HUES64 (cell line): ENCODE data around the gene RBX1. TPM values are rescaled to one million over a fixed set of nuclear protein-coding genes. Genes with fewer than 3 reads are reported as not detected.
"Not testable (repeated sequence)": the region's sequence is repeated elsewhere in the genome, so short reads cannot be mapped to it uniquely, and the experiment has no call there.

ENCODE experiments used
- H3K27ac ChIP-seq: 2 replicates; pipeline ENCODE4 v1.7.0; 2013; ENCODE audit warnings: low read depth, low read length, inconsistent platforms
- H3K27me3 ChIP-seq: 2 replicates; pipeline ENCODE4 v1.6.1; 2013; ENCODE audit warnings: mild to moderate bottlenecking, low read length; ENCODE audit not compliant: insufficient read depth
- H3K36me3 ChIP-seq: 2 replicates; pipeline ENCODE4 v1.6.1; 2013; ENCODE audit warnings: mild to moderate bottlenecking, low read length; ENCODE audit not compliant: insufficient read depth
- H3K4me1 ChIP-seq: 2 replicates; pipeline ENCODE4 v1.6.1; 2013; ENCODE audit warnings: mild to moderate bottlenecking, low read length, moderate library complexity; ENCODE audit not compliant: insufficient read depth
- H3K4me3 ChIP-seq: 2 replicates; pipeline ENCODE4 v1.5.1; 2013; ENCODE audit warnings: mild to moderate bottlenecking, low read length, moderate library complexity
- H3K9ac ChIP-seq: 2 replicates; pipeline ENCODE4 v1.6.1; 2013; ENCODE audit warnings: mild to moderate bottlenecking, low read depth, low read length
- H3K9me3 ChIP-seq: 2 replicates; pipeline ENCODE4 v1.6.1; 2013; ENCODE audit warnings: low read depth, low read length; ENCODE audit not compliant: insufficient read depth
- WGBS: fragments of 150-250, 120-280 bp; methylation state at CpG from one replicate; pipeline ENCODE4 v1.1.7; 2013; ENCODE audit warnings: missing lambda C conversion rate; 5-methylcytosine and 5-hydroxymethylcytosine counted together
- polyA plus RNA-seq, 2 experiments: library from polyadenylated mRNA; stranded (reverse); fragments of 50-300 nt; gene quantifications; one replicate each; pipeline ENCODE4 v1.2.3, GENCODE V29; 2013

The RBX1 gene
- polyA plus RNA-seq (2013, experiment 1 of 2): 89.9 TPM
- 88.1 TPM for polyA plus RNA-seq (2013, experiment 2 of 2)

DNA sequence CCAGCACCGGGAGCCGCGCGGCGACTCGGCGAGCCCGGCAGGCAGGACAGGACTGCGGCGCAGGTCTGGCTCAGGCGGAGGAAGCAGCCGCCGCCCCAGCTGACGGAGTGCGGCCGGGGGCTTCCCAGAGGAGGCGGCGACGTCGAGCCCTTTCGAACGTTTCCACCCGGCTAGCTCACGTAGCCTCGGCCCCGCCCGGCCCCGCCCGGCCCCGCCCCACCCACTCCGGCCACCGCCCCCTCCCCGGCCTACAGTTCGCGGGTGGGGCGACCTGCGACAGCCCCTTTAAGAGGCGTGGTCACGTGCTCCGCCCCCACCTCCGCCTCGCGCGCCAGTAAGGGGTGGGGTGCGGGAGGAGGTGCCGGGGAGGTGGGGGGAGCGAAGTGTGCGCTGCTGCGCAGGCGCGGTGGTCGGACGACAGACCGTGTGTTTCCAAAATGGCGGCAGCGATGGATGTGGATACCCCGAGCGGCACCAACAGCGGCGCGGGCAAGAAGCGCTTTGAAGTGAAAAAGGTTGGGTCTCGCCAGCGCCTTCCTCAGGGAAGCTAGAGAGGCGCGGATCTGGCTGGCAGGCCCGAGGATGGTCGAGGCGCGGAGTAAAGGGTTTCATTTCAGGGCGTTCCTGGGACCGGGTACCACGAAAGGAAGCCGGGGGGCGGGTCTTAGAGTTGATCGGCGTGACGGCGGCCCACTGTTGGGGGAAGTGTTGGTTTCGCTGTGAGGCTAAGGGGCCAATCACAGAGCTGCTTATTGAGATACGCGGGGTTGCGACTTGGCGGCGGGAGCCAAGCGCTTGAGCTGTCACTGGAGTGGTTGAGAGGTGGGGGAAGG is at the start of gene RBX1:
TSS of gene RBX1 (plus strand) at position 417 of the 833 bp plus-strand sequence. CDS start at position 438, 21 bp downstream.
- Histone ChIP-seq H3K4me1 (peaks cover 6% of the 10 kb centered on the region), H3K9me3 (no peaks in the 10 kb centered on the region), H3K27ac (peak within 1 kb of the TSS; percentile 95), H3K36me3 (peaks cover 29% of the 10 kb centered on the region), H3K27me3 (no peaks in the 10 kb centered on the region), H3K4me3 (peak within 1 kb of the TSS; percentile 99), H3K9ac (peak within 1 kb of the TSS; percentile 96)
- WGBS: under 1% methylated on average over 71 of the region's 86 CpGs

DNA sequence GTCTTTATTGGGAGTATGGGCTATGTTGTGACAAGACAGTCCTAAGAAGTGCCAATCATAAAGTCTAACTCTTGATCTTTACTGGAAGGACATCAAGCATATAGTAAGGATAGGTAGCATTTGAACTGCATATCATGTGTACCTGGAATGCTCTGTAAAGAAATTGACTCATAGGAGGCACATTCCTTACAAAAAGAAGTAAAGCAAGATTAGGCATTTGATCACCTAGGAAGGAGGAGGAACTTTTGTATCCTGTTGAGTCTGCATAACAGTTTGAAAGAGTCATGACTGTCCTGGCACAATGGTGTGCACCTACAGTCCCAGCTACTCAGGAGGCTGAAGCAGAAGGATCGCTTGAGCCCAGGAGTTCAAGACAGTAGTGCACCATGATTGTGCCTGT is 47.1 kb upstream of the RBX1 start:
- Histone ChIP-seq H3K4me3 (no peak overlapping the region), H3K9ac (no peak overlapping the region), H3K36me3 (peaks cover 24% of the 10 kb centered on the region), H3K27ac (no peak overlapping the region), H3K4me1 (peaks cover 4% of the 10 kb centered on the region; the same call in 1 of the 2 replicates), H3K9me3 (no peaks in the 10 kb centered on the region), H3K27me3 (no peaks in the 10 kb centered on the region)
- 98% methylated on average over 1 of the region's 1 CpG for WGBS

DNA sequence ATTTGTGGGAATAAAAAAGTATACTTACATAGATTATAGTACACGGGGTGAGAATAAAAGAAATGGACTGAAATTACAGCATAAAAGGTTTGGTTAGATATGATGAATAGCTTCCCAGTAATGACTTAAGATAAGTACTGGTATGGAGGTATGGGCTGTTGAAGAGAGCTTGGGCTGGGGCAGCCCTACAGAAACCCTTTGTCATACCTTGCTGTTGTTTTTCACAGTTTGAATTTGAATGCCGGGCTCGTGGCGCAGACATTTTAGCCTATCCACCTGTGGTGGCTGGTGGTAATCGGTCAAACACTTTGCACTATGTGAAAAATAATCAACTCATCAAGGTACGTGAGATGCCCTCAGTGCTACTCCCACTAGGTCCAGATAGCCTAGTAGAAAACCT is 42.3 kb upstream of the RBX1 start:
- H3K4me1 ChIP-seq: peaks cover 4% of the 10 kb centered on the region; the same call in 1 of the 2 replicates
- no peaks in the 10 kb centered on the region for H3K9me3 ChIP-seq
- no peaks in the 10 kb centered on the region for H3K27me3 ChIP-seq
- 93% methylated on average over 6 of the region's 6 CpGs for WGBS
- H3K27ac ChIP-seq: no peak overlapping the region
- H3K36me3 ChIP-seq: peaks cover 41% of the 10 kb centered on the region
- no peak overlapping the region for H3K9ac ChIP-seq
- H3K4me3 ChIP-seq: no peak overlapping the region

DNA sequence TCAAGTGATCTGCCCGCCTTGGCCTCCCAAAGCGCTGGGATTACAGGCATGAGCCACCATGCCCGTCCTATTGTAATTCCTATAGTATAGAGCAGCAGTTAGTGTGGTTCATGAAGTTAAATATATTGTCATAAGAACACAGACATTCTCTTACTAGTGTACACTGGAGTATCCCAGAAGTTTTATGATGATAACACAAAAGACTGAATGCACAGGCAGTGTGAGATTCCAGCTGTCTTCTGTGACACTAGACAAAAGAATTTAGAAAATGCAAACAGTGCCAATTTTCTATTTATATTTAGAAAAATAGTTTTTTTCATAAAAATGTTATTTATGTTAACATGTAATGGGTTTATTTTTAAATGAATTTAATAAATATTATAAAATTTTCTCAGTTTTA is 39.4 kb upstream of the RBX1 start:
- peaks cover 57% of the 10 kb centered on the region for H3K36me3 ChIP-seq

DNA sequence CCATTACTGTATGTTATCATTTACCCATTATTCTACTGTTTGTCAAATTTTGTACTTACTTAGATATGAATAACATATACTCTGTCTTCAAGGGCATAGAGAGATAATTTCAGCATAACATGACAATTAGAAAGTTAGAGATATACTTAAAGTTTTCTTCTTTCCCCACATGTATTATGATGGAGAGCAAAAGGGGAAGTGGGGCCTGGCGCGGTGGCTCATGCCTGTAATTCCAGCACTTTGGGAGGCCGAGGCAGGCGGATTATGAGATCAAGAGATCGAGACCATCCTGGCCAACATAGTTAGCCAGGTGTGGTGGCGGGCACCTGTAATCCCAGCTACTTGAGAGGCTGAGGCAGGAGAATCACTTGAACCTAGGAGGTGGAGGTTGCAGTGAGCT is 38.2 kb upstream of the RBX1 start:
- H3K27me3 ChIP-seq, H3K9me3 ChIP-seq, H3K4me3 ChIP-seq, H3K9ac ChIP-seq, H3K4me1 ChIP-seq, H3K27ac ChIP-seq: not testable (repeated sequence)
- 96% methylated on average over 6 of the region's 6 CpGs for WGBS
- peaks cover 61% of the 10 kb centered on the region for H3K36me3 ChIP-seq

More for the DNA sequence above, 39.4 kb upstream of the RBX1 start:
- H3K27ac ChIP-seq: no peak overlapping the region
- H3K27me3 ChIP-seq: no peaks in the 10 kb centered on the region
- H3K9ac ChIP-seq: no peak overlapping the region
- H3K4me3 ChIP-seq: no peak overlapping the region
- WGBS: 95% methylated on average over 3 of the region's 3 CpGs
- H3K9me3 ChIP-seq: no peaks in the 10 kb centered on the region
- H3K4me1 ChIP-seq: peaks cover 4% of the 10 kb centered on the region; the same call in 1 of the 2 replicates

DNA sequence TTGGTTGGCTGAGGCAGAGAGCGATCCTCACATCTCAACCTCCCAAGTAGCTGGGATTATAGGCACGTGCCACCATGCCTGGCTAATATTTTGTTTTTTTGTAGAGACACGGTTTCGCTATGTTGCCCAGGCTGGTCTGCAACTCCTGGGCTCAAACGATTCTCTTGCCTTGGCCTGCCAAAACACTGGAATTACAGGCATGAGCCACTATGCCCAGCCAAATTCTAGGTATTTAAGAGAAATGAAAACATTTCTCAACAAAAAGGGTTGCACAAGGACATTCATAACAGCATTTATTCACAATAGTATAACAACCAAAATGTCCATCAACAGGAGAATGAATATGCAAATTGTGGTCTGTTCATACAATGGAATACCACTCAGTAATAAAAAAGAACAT is 31.7 kb upstream of the RBX1 start:
- H3K36me3 ChIP-seq: peaks cover 76% of the 10 kb centered on the region
- H3K9me3 ChIP-seq: no peaks in the 10 kb centered on the region
- no peak overlapping the region for H3K27ac ChIP-seq
- H3K27me3 ChIP-seq: no peaks in the 10 kb centered on the region
- H3K9ac ChIP-seq: no peak overlapping the region
- 93% methylated on average over 5 of the region's 5 CpGs for WGBS
- no peaks in the 10 kb centered on the region for H3K4me1 ChIP-seq
- H3K4me3 ChIP-seq: no peak overlapping the region

DNA sequence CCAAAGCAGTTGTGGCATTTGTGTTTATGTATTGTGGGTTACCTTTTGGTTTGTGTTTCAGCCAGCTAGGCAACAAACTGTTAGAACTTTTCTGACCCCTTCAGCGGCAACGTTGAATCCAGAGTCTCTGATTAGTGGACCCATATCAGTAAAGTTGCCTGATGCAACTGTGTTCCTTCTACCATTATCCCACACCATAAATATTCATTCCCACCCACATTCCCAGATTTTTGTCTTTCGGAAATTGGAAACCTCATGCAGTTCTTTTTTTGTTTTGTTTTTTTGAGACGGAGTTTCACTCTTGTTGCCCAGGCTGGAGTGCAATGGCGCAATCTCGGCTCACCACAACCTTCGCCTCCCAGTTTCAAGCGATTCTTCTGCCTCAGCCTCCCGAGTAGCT is 30.7 kb upstream of the RBX1 start:
- H3K4me3 ChIP-seq: no peak overlapping the region
- H3K27ac ChIP-seq: no peak overlapping the region
- H3K9me3 ChIP-seq: no peaks in the 10 kb centered on the region
- H3K9ac ChIP-seq: no peak overlapping the region
- H3K27me3 ChIP-seq: no peaks in the 10 kb centered on the region
- H3K4me1 ChIP-seq: no peaks in the 10 kb centered on the region
- 97% methylated on average over 9 of the region's 9 CpGs for WGBS
- H3K36me3 ChIP-seq: peaks cover 77% of the 10 kb centered on the region

DNA sequence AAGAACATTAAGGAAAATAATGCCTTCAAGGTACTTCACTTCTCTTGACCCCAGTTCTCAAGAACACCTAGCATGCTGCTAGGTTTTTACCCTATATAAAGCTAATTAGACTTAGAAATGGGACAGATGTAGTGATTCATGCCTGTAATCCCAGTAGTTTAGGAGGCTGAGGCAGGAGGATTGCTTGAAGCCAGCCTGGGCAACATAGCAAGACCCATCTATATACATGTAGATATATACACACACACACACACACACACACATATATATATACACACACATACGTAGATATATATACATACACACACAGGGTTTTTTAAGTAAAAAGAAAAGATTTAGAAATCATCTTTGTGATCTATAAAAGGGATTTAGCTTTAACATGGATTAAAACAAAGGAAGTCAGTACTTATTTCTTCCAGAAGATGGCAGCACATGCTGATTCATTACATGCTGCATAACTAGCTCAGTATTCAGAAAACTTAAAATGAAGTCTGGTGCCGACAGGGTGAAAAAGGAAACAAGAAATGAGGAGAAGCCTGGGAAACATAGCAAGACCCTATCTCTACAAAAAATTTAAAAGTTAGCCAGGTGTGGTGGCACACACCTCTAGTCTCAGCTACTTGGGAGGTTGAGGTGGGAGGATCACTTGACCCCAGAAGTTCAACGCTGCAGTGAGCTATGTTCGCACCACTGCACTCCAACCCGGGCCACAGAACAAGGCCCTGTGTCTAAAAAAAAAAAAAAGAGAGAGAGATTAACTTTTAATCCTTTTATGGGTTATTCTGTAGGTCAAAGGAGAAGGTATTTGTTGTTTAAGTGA is 28.5 kb upstream of the RBX1 start:
- H3K9ac ChIP-seq: no peak overlapping the region
- H3K36me3 ChIP-seq: peaks cover 71% of the 10 kb centered on the region
- H3K27me3 ChIP-seq: no peaks in the 10 kb centered on the region
- 85% methylated on average over 4 of the region's 5 CpGs for WGBS
- no peak overlapping the region for H3K4me3 ChIP-seq
- H3K27ac ChIP-seq: no peak overlapping the region
- no peaks in the 10 kb centered on the region for H3K4me1 ChIP-seq
- no peaks in the 10 kb centered on the region for H3K9me3 ChIP-seq

DNA sequence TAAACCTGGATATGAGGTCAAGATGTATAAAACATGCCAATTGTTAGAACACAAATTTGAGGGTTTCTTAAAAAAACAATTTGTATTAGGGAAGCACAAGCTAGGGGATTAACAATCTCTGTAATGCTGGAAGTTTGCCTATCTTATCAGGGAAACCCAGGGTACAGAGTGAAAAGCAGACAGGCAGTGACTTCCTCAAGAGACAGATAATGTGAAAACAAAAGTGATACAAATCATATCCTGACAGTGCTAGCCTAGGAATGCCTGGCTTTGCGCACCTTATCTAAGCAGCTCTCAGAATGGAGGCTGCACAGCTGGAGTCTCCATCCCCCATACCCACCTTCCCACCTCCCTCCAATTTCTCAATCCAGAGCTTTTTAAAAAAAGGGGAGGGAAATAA is 22.5 kb upstream of the RBX1 start:
- H3K27me3 ChIP-seq: no peaks in the 10 kb centered on the region
- no peak overlapping the region for H3K4me3 ChIP-seq
- H3K36me3 ChIP-seq: peaks cover 51% of the 10 kb centered on the region
- no peak overlapping the region for H3K9ac ChIP-seq
- no peaks in the 10 kb centered on the region for H3K9me3 ChIP-seq
- 97% methylated on average over 1 of the region's 1 CpG for WGBS
- no peak overlapping the region for H3K27ac ChIP-seq
- no peaks in the 10 kb centered on the region for H3K4me1 ChIP-seq

DNA sequence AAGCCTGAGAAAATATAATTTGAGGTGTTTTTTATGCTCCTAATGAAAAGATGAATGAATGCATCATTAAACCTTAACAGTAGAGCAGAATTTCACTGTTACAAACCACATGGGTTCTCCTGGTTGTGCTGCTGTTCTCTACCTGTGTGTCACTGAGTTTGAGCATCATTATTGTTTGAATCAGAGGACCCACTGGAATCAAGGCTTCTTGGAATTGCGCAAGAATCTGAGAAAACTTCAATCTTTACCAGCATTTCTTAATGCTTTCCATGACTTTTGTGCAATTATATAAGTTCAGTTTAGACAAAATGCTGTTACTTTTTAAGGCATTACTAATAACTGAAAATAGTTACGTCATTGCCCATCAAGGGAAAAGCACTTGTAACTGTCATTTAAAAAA is 18.8 kb upstream of the RBX1 start:
- H3K9ac ChIP-seq: no peak overlapping the region
- H3K9me3 ChIP-seq: no peaks in the 10 kb centered on the region
- no peaks in the 10 kb centered on the region for H3K27me3 ChIP-seq
- no peaks in the 10 kb centered on the region for H3K4me1 ChIP-seq
- no peak overlapping the region for H3K4me3 ChIP-seq
- H3K27ac ChIP-seq: no peak overlapping the region
- 83% methylated on average over 1 of the region's 2 CpGs for WGBS
- peaks cover 23% of the 10 kb centered on the region for H3K36me3 ChIP-seq

DNA sequence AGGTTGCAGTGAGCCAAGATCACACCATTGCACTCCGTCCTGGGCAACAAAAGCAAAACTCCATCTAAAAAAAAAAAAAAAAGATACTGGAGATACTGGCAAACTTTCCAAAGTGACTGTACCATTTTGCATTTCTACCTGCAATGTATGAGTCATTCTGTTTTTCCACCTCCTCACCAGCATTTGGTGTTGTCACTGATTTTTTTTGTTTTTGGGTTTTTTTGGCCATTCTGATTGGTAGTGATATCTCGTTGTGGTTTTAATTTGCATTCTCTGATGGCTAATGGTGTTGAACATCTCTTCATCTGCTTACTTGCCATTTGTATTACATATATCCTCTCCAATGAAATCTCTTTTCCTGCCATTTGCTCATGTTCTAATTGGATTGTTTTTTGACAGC is 12.0 kb upstream of the RBX1 start:
- Histone ChIP-seq H3K4me3 (no peak overlapping the region), H3K4me1 (no peaks in the 10 kb centered on the region), H3K9me3 (no peaks in the 10 kb centered on the region), H3K36me3 (0 out of 2 replicates have a peak, but pooled peaks cover under 1% of the 10 kb centered on the region), H3K27ac (no peak overlapping the region), H3K27me3 (no peaks in the 10 kb centered on the region), H3K9ac (no peak overlapping the region)
- 94% methylated on average over 1 of the region's 2 CpGs for WGBS
